ENCODE measurements around the gene ADAMTS2.

- no peak for TF ChIP-seq POLR2A (IDR thresholded peaks at IDR 0.05; ENCODE audit: low read depth, low read length)
- TF ChIP-seq TAF1 (IDR thresholded peaks at IDR 0.05; ENCODE audit: low read depth, low read length), result no peak
Observed at GRCh38 chr5:179170606-179171005, 174.7 kb downstream of the ADAMTS2 start.

Measured in GM12891 (cell line).